Measurements from ENCODE around the gene CCDC88A. TPM values are rescaled to one million over a fixed set of nuclear protein-coding genes. Genes with fewer than 3 reads are reported as not detected.
"Not testable (repeated sequence)": the region's sequence is repeated elsewhere in the genome, so short reads cannot be mapped to it uniquely, and the experiment has no call there.

CCDC88A gene
- total RNA-seq, 1 donor from 2014 or later, result 66.7 TPM

DNA sequence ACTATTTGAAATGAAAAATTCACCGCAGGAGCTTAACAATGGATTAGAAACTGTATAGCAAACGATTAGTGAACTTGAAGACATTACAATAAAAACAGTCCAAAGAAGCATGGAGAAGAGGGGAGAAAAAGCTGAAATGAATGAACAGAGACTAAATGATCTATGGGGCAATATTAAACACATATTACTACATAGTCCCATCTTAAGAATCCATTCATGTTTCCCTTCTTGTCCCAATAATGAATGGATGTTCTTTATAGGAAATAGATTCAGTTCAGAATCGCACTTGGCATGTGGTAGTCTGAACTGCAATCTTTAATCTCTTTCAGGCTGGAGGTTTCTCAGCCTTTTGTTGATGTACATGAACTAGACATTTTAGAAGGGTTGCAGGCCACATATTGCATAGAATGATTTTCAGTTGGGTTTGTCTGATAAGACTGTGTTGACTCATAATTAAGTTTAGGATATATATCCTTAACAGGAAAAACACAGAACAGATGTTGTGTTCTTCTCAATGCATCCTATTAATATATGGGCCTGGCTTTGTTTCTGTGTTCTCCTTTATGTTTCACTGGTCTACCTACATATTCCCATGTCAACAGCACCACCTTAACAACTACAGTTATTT, 27.9 kb downstream of the CCDC88A start:
- peaks cover 13% of the 10 kb centered on the region for H3K79me2 ChIP-seq (ENCODE audit: insufficient read depth, low read length)
- no peak overlapping the region for H3K27ac ChIP-seq (ENCODE audit: low read depth, low read length)
- FAIRE-seq (no peak), DNase-seq (ENCODE audit: low read depth) (no peak)
- TF ChIP-seq CTCF (IDR thresholded peaks at IDR 0.05; ENCODE audit: insufficient read depth, low read depth, low read length) (no peak), EZH2 (IDR thresholded peaks at IDR 0.05; ENCODE audit: insufficient read depth, low read length) (no peak)
- no peak overlapping the region for H3K27ac Mint-ChIP-seq (ENCODE audit: unreplicated experiment)
- H3K4me3 Mint-ChIP-seq (ENCODE audit: unreplicated experiment), result no peak overlapping the region
- H3K36me3 ChIP-seq (ENCODE audit: insufficient read depth, low read length), result no peaks in the 10 kb centered on the region
- no peak overlapping the region for H3K4me3 ChIP-seq (ENCODE audit: insufficient read depth, low read depth, low read length)
- no peaks in the 10 kb centered on the region for H3K4me1 ChIP-seq (ENCODE audit: insufficient read depth, low read length)
- H3K36me3 Mint-ChIP-seq (ENCODE audit: low read depth, unreplicated experiment), result peaks cover 7% of the 10 kb centered on the region
- no peaks in the 10 kb centered on the region for H3K27me3 ChIP-seq (ENCODE audit: insufficient read depth, low read length)
- H2AFZ ChIP-seq (ENCODE audit: low read depth, low read length), result no peak overlapping the region
- no peak overlapping the region for H3K9ac ChIP-seq (ENCODE audit: low read length)
- peaks cover 11% of the 10 kb centered on the region for H4K20me1 ChIP-seq (ENCODE audit: insufficient read depth, low read length)
- peaks cover 2% of the 10 kb centered on the region for H3K9me3 Mint-ChIP-seq (ENCODE audit: unreplicated experiment)
- H3K4me1 Mint-ChIP-seq (ENCODE audit: low read depth, unreplicated experiment), result no peaks in the 10 kb centered on the region
- no peaks in the 10 kb centered on the region for H3K27me3 Mint-ChIP-seq (ENCODE audit: low read depth, unreplicated experiment)
- no peaks in the 10 kb centered on the region for H3K9me3 ChIP-seq (ENCODE audit: insufficient read depth, low read depth, low read length)
- no peak overlapping the region for H3K4me2 ChIP-seq (ENCODE audit: low read length)

- H3K4me1 Mint-ChIP-seq (ENCODE audit: low read depth, unreplicated experiment), result no peaks in the 10 kb centered on the region
- H3K4me3 ChIP-seq (ENCODE audit: insufficient read depth, low read depth, low read length), result no peak overlapping the region
- DNase-seq (ENCODE audit: low read depth), result no peak
- no peak overlapping the region for H2AFZ ChIP-seq (ENCODE audit: low read depth, low read length)
- TF ChIP-seq CTCF (IDR thresholded peaks at IDR 0.05; ENCODE audit: insufficient read depth, low read depth, low read length) (no peak), EZH2 (IDR thresholded peaks at IDR 0.05; ENCODE audit: insufficient read depth, low read length) (no peak)
- H3K27me3 Mint-ChIP-seq (ENCODE audit: low read depth, unreplicated experiment), result no peaks in the 10 kb centered on the region
- H3K36me3 Mint-ChIP-seq (ENCODE audit: low read depth, unreplicated experiment), result peaks cover 7% of the 10 kb centered on the region
- no peak overlapping the region for H3K27ac Mint-ChIP-seq (ENCODE audit: unreplicated experiment)
- no peaks in the 10 kb centered on the region for H3K36me3 ChIP-seq (ENCODE audit: insufficient read depth, low read length)
- H3K4me3 Mint-ChIP-seq (ENCODE audit: unreplicated experiment), result no peak overlapping the region
- H3K27me3 ChIP-seq (ENCODE audit: insufficient read depth, low read length), result no peaks in the 10 kb centered on the region
- H3K9me3 Mint-ChIP-seq (ENCODE audit: unreplicated experiment), result peaks cover 2% of the 10 kb centered on the region
- no peak overlapping the region for H3K27ac ChIP-seq (ENCODE audit: low read depth, low read length)
- H4K20me1 ChIP-seq (ENCODE audit: insufficient read depth, low read length), result peaks cover 11% of the 10 kb centered on the region
- peaks cover 13% of the 10 kb centered on the region for H3K79me2 ChIP-seq (ENCODE audit: insufficient read depth, low read length)
- no peak overlapping the region for H3K9ac ChIP-seq (ENCODE audit: low read length)
- no peaks in the 10 kb centered on the region for H3K4me1 ChIP-seq (ENCODE audit: insufficient read depth, low read length)
- FAIRE-seq, result no peak
- H3K4me2 ChIP-seq (ENCODE audit: low read length), result no peak overlapping the region
- no peaks in the 10 kb centered on the region for H3K9me3 ChIP-seq (ENCODE audit: insufficient read depth, low read depth, low read length)
Measured at GRCh38 chr2:55391155-55391554, 28.5 kb downstream of the CCDC88A start.

GRCh38 chr2:55385516-55385915, 34.1 kb downstream of the CCDC88A start:
- not testable (repeated sequence) for H3K9me3 Mint-ChIP-seq (ENCODE audit: unreplicated experiment); H3K4me2 ChIP-seq (ENCODE audit: low read length); H3K4me3 ChIP-seq (ENCODE audit: insufficient read depth, low read depth, low read length); H3K4me1 Mint-ChIP-seq (ENCODE audit: low read depth, unreplicated experiment); H3K4me3 Mint-ChIP-seq (ENCODE audit: unreplicated experiment); H3K9ac ChIP-seq (ENCODE audit: low read length); DNase-seq (ENCODE audit: low read depth); H3K4me1 ChIP-seq (ENCODE audit: insufficient read depth, low read length); H2AFZ ChIP-seq (ENCODE audit: low read depth, low read length); H3K27ac Mint-ChIP-seq (ENCODE audit: unreplicated experiment); H4K20me1 ChIP-seq (ENCODE audit: insufficient read depth, low read length); H3K27me3 Mint-ChIP-seq (ENCODE audit: low read depth, unreplicated experiment); H3K9me3 ChIP-seq (ENCODE audit: insufficient read depth, low read depth, low read length); H3K27ac ChIP-seq (ENCODE audit: low read depth, low read length); H3K36me3 ChIP-seq (ENCODE audit: insufficient read depth, low read length); FAIRE-seq; H3K27me3 ChIP-seq (ENCODE audit: insufficient read depth, low read length); H3K36me3 Mint-ChIP-seq (ENCODE audit: low read depth, unreplicated experiment)
- H3K79me2 ChIP-seq (ENCODE audit: insufficient read depth, low read length), result peaks cover 11% of the 10 kb centered on the region

Data from astrocyte (in vitro differentiated cells and primary cell).